Transverse colon (tissue), 4 donors: ENCODE measurements around the gene CDH12. TPM values are rescaled to one million over a fixed set of nuclear protein-coding genes. Genes with fewer than 3 reads are reported as not detected.

ENCODE experiments used
- DNase-seq: peaks from one replicate; pipeline ENCODE4 v3.0.0-alpha.2; 2019
- H3K27ac ChIP-seq, 4 donors: fragments of 200-600 bp; sonication (generic); 2 replicates each; pipeline ENCODE4 v1.5.1; 2016 to 2018; ENCODE audit warnings: inconsistent platforms in 4 of 4
- H3K27me3 ChIP-seq: fragments of 200-600 bp; sonication (generic); 2 replicates; pipeline ENCODE4 v1.5.1; 2017; ENCODE audit warnings: inconsistent platforms
- H3K36me3 ChIP-seq, 4 donors: fragments of 200-600 bp; sonication (generic); 2 replicates each; pipeline ENCODE4 v1.5.1; 2017 to 2019; ENCODE audit warnings: inconsistent platforms in 4 of 4
- H3K4me1 ChIP-seq, 4 donors: fragments of 200-600 bp; sonication (generic); 2 replicates each; pipeline ENCODE4 v1.5.1; 2017 to 2020; ENCODE audit warnings: inconsistent platforms in 4 of 4
- H3K4me3 ChIP-seq, 4 donors: fragments of 200-600 bp; sonication (generic); 1 replicate in 1 of 4; 2 replicates in 3 of 4; pipeline versions ENCODE4 v1.5.1 to v1.6.1; 2017 to 2019; ENCODE audit warnings: inconsistent platforms in 4 of 4
- H3K9me3 ChIP-seq, 2 donors: fragments of 200-600 bp; sonication (generic); 2 replicates each; pipeline ENCODE4 v1.5.1; 2017 to 2019; ENCODE audit warnings: inconsistent platforms in 2 of 2
- CTCF ChIP-seq, 5 experiments: fragments of 200-600 bp in 3 of 5; fragments of 450-650 bp in 2 of 5; sonication (generic) in 3 of 5; IDR thresholded peaks; 1 replicate in 2 of 5; 2 replicates in 3 of 5; pipeline ENCODE4 v1.5.1; 2016 to 2017; ENCODE audit warnings: antibody characterized with exemption in 5 of 5, inconsistent platforms in 3 of 5, mild to moderate bottlenecking in 2 of 5, moderate library complexity in 1 of 5
- EP300 ChIP-seq: sonication (generic); formaldehyde crosslinking; IDR thresholded peaks from one replicate; pipeline ENCODE4 v1.6.1; 2017; ENCODE audit warnings: antibody characterized with exemption, low read depth
- POLR2A ChIP-seq: fragments of 450-650 bp; IDR thresholded peaks from one replicate; pipeline ENCODE4 v1.6.1; 2016; ENCODE audit warnings: antibody characterized with exemption, mild to moderate bottlenecking, moderate library complexity
- POLR2AphosphoS5 ChIP-seq, 3 donors: sonication (generic); formaldehyde crosslinking; IDR thresholded peaks; one replicate each; pipeline ENCODE4 v1.6.1; 2016; ENCODE audit warnings: antibody characterized with exemption in 3 of 3
- WGBS, 2 donors: methylation state at CpG; one replicate each; pipeline ENCODE4 v1.1.5; 2018; ENCODE audit warnings: low coverage in 1 of 2; 5-methylcytosine and 5-hydroxymethylcytosine counted together
- in situ Hi-C, 4 donors: fragments of 200-750 bp; cut with MboI; loops; one replicate each; pipeline versions ENCODE4 v1.15.0 to v1.15.1; 2017; ENCODE audit warnings: low sequenced_read_pairs in 3 of 4, low pct_ligation_motif_present in 1 of 4, low pct_unique_long_range_greater_than_20kb in 1 of 4
- intact Hi-C: fragments of 100-400 bp; cut with DNase I; formaldehyde crosslinking; loops from one replicate; pipeline ENCODE4 v1.15.1; 2023; ENCODE audit warnings: low total_unique reads
- total RNA-seq, 4 donors: library from RNA; depleted of rRNA; stranded (reverse); fragments of >200 nt; gene quantifications; one replicate each; pipeline ENCODE4 v1.1.0, GENCODE V29; 2016

The CDH12 gene
- total RNA-seq, 4 donors from 2014 or later: 0.14 TPM; not detected in 3

- Histone ChIP-seq H3K9me3 (no peaks in the 10 kb centered on the region), H3K4me3 (no peak overlapping the region), H3K27me3 (no peaks in the 10 kb centered on the region), H3K36me3 (no peaks in the 10 kb centered on the region), H3K27ac (no peak overlapping the region), H3K4me1 (no peaks in the 10 kb centered on the region)
- TF ChIP-seq POLR2A (no peak), CTCF (IDR thresholded peaks at IDR 0.05) (no peak), EP300 (no peak), POLR2AphosphoS5 (IDR thresholded peaks at IDR 0.05) (no peak)
- WGBS, 2 donors: 42 to 45% methylated on average over 4 of the region's 4 CpGs
- in situ Hi-C loops (no loop called here), intact Hi-C loops (no loop called here)
- DNase-seq: no peak
Measured at GRCh38 chr5:22728610-22729009, 124.5 kb downstream of the CDH12 start.

- no peak for DNase-seq
- intact Hi-C loops (no loop called here), in situ Hi-C loops (no loop called here)
- TF ChIP-seq POLR2AphosphoS5 (IDR thresholded peaks at IDR 0.05): no peak
- no peak for TF ChIP-seq POLR2A
- TF ChIP-seq EP300: no peak
- TF ChIP-seq CTCF (IDR thresholded peaks at IDR 0.05): no peak
- Histone ChIP-seq H3K27ac (no peak overlapping the region), H3K4me3 (no peak overlapping the region), H3K9me3 (no peaks in the 10 kb centered on the region), H3K27me3 (no peaks in the 10 kb centered on the region), H3K4me1 (no peaks in the 10 kb centered on the region), H3K36me3 (no peaks in the 10 kb centered on the region)
- WGBS, 2 donors: 88 to 92% methylated on average over 1 of the region's 1 CpG
Measured at GRCh38 chr5:22722491-22722890, 130.7 kb downstream of the CDH12 start.

GRCh38 chr5:22722056-22722455, 131.1 kb downstream of the CDH12 start:
- no peaks in the 10 kb centered on the region for H3K36me3 ChIP-seq
- intact Hi-C loops: no loop called here
- no peak for TF ChIP-seq POLR2A
- no peak for TF ChIP-seq EP300
- TF ChIP-seq CTCF (IDR thresholded peaks at IDR 0.05): no peak
- no peak for TF ChIP-seq POLR2AphosphoS5 (IDR thresholded peaks at IDR 0.05)
- H3K4me1 ChIP-seq: no peaks in the 10 kb centered on the region
- H3K9me3 ChIP-seq: no peaks in the 10 kb centered on the region
- H3K27me3 ChIP-seq: no peaks in the 10 kb centered on the region
- in situ Hi-C loops: no loop called here
- no peak overlapping the region for H3K27ac ChIP-seq
- no peak overlapping the region for H3K4me3 ChIP-seq
- no peak for DNase-seq
- 10 to 31% methylated on average over 1 of the region's 1 CpG for WGBS, 2 donors

GRCh38 chr5:22719842-22720241, 133.3 kb downstream of the CDH12 start:
- intact Hi-C loops (no loop called here), in situ Hi-C loops (no loop called here)
- no peak overlapping the region for H3K4me3 ChIP-seq
- H3K36me3 ChIP-seq: no peaks in the 10 kb centered on the region
- H3K27ac ChIP-seq: no peak overlapping the region
- no peaks in the 10 kb centered on the region for H3K27me3 ChIP-seq
- TF ChIP-seq CTCF (IDR thresholded peaks at IDR 0.05) (no peak), POLR2A (no peak), EP300 (no peak), POLR2AphosphoS5 (IDR thresholded peaks at IDR 0.05) (no peak)
- no peaks in the 10 kb centered on the region for H3K9me3 ChIP-seq
- DNase-seq: no peak
- 73 to 93% methylated on average over 2 to 3 of the region's 3 CpGs for WGBS, 2 donors
- no peaks in the 10 kb centered on the region for H3K4me1 ChIP-seq
